IMR-90 (cell line): ENCODE measurements around the gene STAMBPL1.

Experiments used
- BHLHE40 ChIP-seq: fragments of 150-350 bp; IDR thresholded peaks from 2 replicates; pipeline ENCODE4 v1.6.1; 2016; ENCODE audit warnings: mild to moderate bottlenecking, low read depth, low read length
- CEBPB ChIP-seq: IDR thresholded peaks from 2 replicates; pipeline ENCODE4 v1.6.1; 2012; ENCODE audit warnings: low read depth, low read length, improper control_type of control experiment
- CHD1 ChIP-seq: IDR thresholded peaks from 2 replicates; pipeline ENCODE4 v1.6.1; 2012; ENCODE audit warnings: low read depth, low read length, improper control_type of control experiment
- CTCF ChIP-seq: conservative IDR thresholded peaks from 2 replicates; pipeline ENCODE4 v1.5.1; 2012; ENCODE audit warnings: mild to moderate bottlenecking, low read depth, low read length, improper control_type of control experiment
- ELK1 ChIP-seq: fragments of 150-350 bp; IDR thresholded peaks from 2 replicates; pipeline ENCODE4 v1.6.1; 2016; ENCODE audit warnings: low read depth, mild to moderate bottlenecking, low read length, moderate library complexity, borderline replicate concordance
- FOS ChIP-seq: fragments of 150-350 bp; IDR thresholded peaks from 2 replicates; pipeline ENCODE4 v1.6.1; 2016; ENCODE audit warnings: low read depth, low read length
- MAFK ChIP-seq: IDR thresholded peaks from 2 replicates; pipeline ENCODE4 v1.6.1; 2012; ENCODE audit warnings: low read depth, low read length, improper control_type of control experiment
- MAZ ChIP-seq: IDR thresholded peaks from 2 replicates; pipeline ENCODE4 v1.6.1; 2012; ENCODE audit warnings: low read depth, mild to moderate bottlenecking, low read length, improper control_type of control experiment, moderate library complexity, borderline replicate concordance
- MXI1 ChIP-seq: IDR thresholded peaks from 2 replicates; pipeline ENCODE4 v1.6.1; 2012; ENCODE audit warnings: low read depth, mild to moderate bottlenecking, low read length, moderate library complexity, borderline replicate concordance
- NFE2L2 ChIP-seq: fragments of 150-350 bp; IDR thresholded peaks from 2 replicates; pipeline ENCODE4 v1.6.1; 2016; ENCODE audit warnings: low read depth, mild to moderate bottlenecking, low read length
- POLR2A ChIP-seq: IDR thresholded peaks from 2 replicates; pipeline ENCODE4 v1.6.1; 2012; ENCODE audit warnings: mild to moderate bottlenecking, low read depth, low read length
- RAD21 ChIP-seq: IDR thresholded peaks from 2 replicates; pipeline ENCODE4 v1.6.1; 2012; ENCODE audit warnings: low read length, improper control_type of control experiment
- TF ChIP-seq, protein P1 (sequence below): fragments of 150-350 bp; IDR thresholded peaks from 2 replicates; pipeline ENCODE4 v1.6.1; 2017; ENCODE audit warnings: mild to moderate bottlenecking, antibody characterized with exemption, low read length, low read depth

GRCh38 chr10:88906921-88907320, 26.9 kb downstream of the STAMBPL1 start:
- no peak for TF ChIP-seq CHD1
- no peak for TF ChIP-seq POLR2A
- TF ChIP-seq CEBPB, result no peak
- no peak for TF ChIP-seq MXI1
- no peak for TF ChIP-seq CTCF
- TF ChIP-seq RAD21, result no peak
- no peak for TF ChIP-seq ELK1
- TF ChIP-seq MAFK, result no peak
- TF ChIP-seq, protein P1, sequence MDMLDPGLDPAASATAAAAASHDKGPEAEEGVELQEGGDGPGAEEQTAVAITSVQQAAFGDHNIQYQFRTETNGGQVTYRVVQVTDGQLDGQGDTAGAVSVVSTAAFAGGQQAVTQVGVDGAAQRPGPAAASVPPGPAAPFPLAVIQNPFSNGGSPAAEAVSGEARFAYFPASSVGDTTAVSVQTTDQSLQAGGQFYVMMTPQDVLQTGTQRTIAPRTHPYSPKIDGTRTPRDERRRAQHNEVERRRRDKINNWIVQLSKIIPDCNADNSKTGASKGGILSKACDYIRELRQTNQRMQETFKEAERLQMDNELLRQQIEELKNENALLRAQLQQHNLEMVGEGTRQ, result no peak
- no peak for TF ChIP-seq NFE2L2
- TF ChIP-seq FOS, result no peak
- no peak for TF ChIP-seq BHLHE40
- no peak for TF ChIP-seq MAZ
